Measurements from ENCODE around the gene KRTAP10-2.
"Not testable (repeated sequence)": the region's sequence is repeated elsewhere in the genome, so short reads cannot be mapped to it uniquely, and the experiment has no call there.

KRTAP10-2 gene

GRCh38 chr21:44581158-44581557 lies 29.9 kb upstream of the KRTAP10-2 start:
- H3K4me1 ChIP-seq, result no peaks in the 10 kb centered on the region
- H3K9me3 ChIP-seq (ENCODE audit: control insufficient read depth, low read length), result no peaks in the 10 kb centered on the region
- H3K4me3 ChIP-seq (ENCODE audit: low read depth, low read length), result no peak overlapping the region
- no peak overlapping the region for H2AFZ ChIP-seq
- H3K36me3 ChIP-seq (ENCODE audit: control insufficient read depth, insufficient read depth, low read length), result no peaks in the 10 kb centered on the region
- H3K79me2 ChIP-seq, result no peaks in the 10 kb centered on the region
- H3K4me2 ChIP-seq (ENCODE audit: low read length), result no peak overlapping the region
- no peak overlapping the region for H3K27ac ChIP-seq
- no peak for TF ChIP-seq CTCF (IDR thresholded peaks at IDR 0.05)
- no peak overlapping the region for H3K9ac ChIP-seq
- H3K27me3 ChIP-seq (ENCODE audit: control insufficient read depth, insufficient read depth, low read length), result no peaks in the 10 kb centered on the region

- H3K36me3 ChIP-seq (ENCODE audit: control insufficient read depth, insufficient read depth, low read length); H3K9me3 ChIP-seq (ENCODE audit: control insufficient read depth, low read length); H2AFZ ChIP-seq; H3K79me2 ChIP-seq; H3K9ac ChIP-seq; H3K4me1 ChIP-seq; H3K4me2 ChIP-seq (ENCODE audit: low read length); H3K27me3 ChIP-seq (ENCODE audit: control insufficient read depth, insufficient read depth, low read length); H3K27ac ChIP-seq; H3K4me3 ChIP-seq (ENCODE audit: low read depth, low read length): not testable (repeated sequence)
Measured at GRCh38 chr21:44580231-44580821, 29.0 kb upstream of the KRTAP10-2 start, which contains the start of gene KRTAP10-5. TSS of gene KRTAP10-5 (minus strand) at chr21:44580604. CDS start at chr21:44580578, 26 bp downstream.

- H3K4me1 ChIP-seq, result no peaks in the 10 kb centered on the region
- no peaks in the 10 kb centered on the region for H3K27me3 ChIP-seq (ENCODE audit: control insufficient read depth, insufficient read depth, low read length)
- no peak overlapping the region for H3K4me2 ChIP-seq (ENCODE audit: low read length)
- no peaks in the 10 kb centered on the region for H3K9me3 ChIP-seq (ENCODE audit: control insufficient read depth, low read length)
- H3K36me3 ChIP-seq (ENCODE audit: control insufficient read depth, insufficient read depth, low read length), result no peaks in the 10 kb centered on the region
- no peak overlapping the region for H3K9ac ChIP-seq
- H3K27ac ChIP-seq, result no peak overlapping the region
- H3K79me2 ChIP-seq, result no peaks in the 10 kb centered on the region
- H2AFZ ChIP-seq, result no peak overlapping the region
- no peak for TF ChIP-seq CTCF (IDR thresholded peaks at IDR 0.05)
- no peak overlapping the region for H3K4me3 ChIP-seq (ENCODE audit: low read depth, low read length)
Measured at GRCh38 chr21:44579833-44580144, 28.5 kb upstream of the KRTAP10-2 start.

GRCh38 chr21:44579056-44579832 lies 27.9 kb upstream of the KRTAP10-2 start:
- no peak overlapping the region for H3K9ac ChIP-seq
- H3K36me3 ChIP-seq (ENCODE audit: control insufficient read depth, insufficient read depth, low read length), result no peaks in the 10 kb centered on the region
- TF ChIP-seq CTCF (IDR thresholded peaks at IDR 0.05), result no peak
- no peaks in the 10 kb centered on the region for H3K4me1 ChIP-seq
- no peaks in the 10 kb centered on the region for H3K79me2 ChIP-seq
- H2AFZ ChIP-seq, result no peak overlapping the region
- H3K4me3 ChIP-seq (ENCODE audit: low read depth, low read length), result no peak overlapping the region
- no peaks in the 10 kb centered on the region for H3K9me3 ChIP-seq (ENCODE audit: control insufficient read depth, low read length)
- no peak overlapping the region for H3K27ac ChIP-seq
- no peaks in the 10 kb centered on the region for H3K27me3 ChIP-seq (ENCODE audit: control insufficient read depth, insufficient read depth, low read length)
- no peak overlapping the region for H3K4me2 ChIP-seq (ENCODE audit: low read length)

- no peaks in the 10 kb centered on the region for H3K36me3 ChIP-seq (ENCODE audit: control insufficient read depth, insufficient read depth, low read length)
- no peak overlapping the region for H3K27ac ChIP-seq
- H3K79me2 ChIP-seq, result no peaks in the 10 kb centered on the region
- H3K9me3 ChIP-seq (ENCODE audit: control insufficient read depth, low read length), result no peaks in the 10 kb centered on the region
- H3K4me1 ChIP-seq, result no peaks in the 10 kb centered on the region
- H3K27me3 ChIP-seq (ENCODE audit: control insufficient read depth, insufficient read depth, low read length), result no peaks in the 10 kb centered on the region
- no peak for TF ChIP-seq CTCF (IDR thresholded peaks at IDR 0.05)
- no peak overlapping the region for H2AFZ ChIP-seq
- H3K4me3 ChIP-seq (ENCODE audit: low read depth, low read length), result no peak overlapping the region
- H3K4me2 ChIP-seq (ENCODE audit: low read length), result no peak overlapping the region
- H3K9ac ChIP-seq, result no peak overlapping the region
Measured at GRCh38 chr21:44578371-44579055, 27.2 kb upstream of the KRTAP10-2 start.

Data from parathyroid adenoma (tissue), 2 donors.